GM12875 (cell line): Measurements from ENCODE around the gene NXPH1.

Experiments used
- H3K4me3 ChIP-seq: one replicate; pipeline ENCODE4 v1.5.1; 2011; ENCODE audit warnings: low read depth, low read length, control low read depth
- CTCF ChIP-seq: IDR thresholded peaks from 2 replicates; pipeline ENCODE4 v1.5.1; 2011; ENCODE audit warnings: low read depth, mild to moderate bottlenecking, control low read depth, inconsistent platforms, low read length, moderate library complexity, borderline replicate concordance; ENCODE audit not compliant: insufficient read depth

NXPH1 gene

GRCh38 chr7:8422177-8422576 lies 11.2 kb upstream of the NXPH1 start:
- no peak for TF ChIP-seq CTCF
- no peak overlapping the region for H3K4me3 ChIP-seq

GRCh38 chr7:8423057-8423456 lies 10.4 kb upstream of the NXPH1 start:
- H3K4me3 ChIP-seq = no peak overlapping the region
- no peak for TF ChIP-seq CTCF

GRCh38 chr7:8425223-8425622 lies 8.2 kb upstream of the NXPH1 start:
- no peak for TF ChIP-seq CTCF
- no peak overlapping the region for H3K4me3 ChIP-seq

- TF ChIP-seq CTCF = no peak
- no peak overlapping the region for H3K4me3 ChIP-seq
These were observed 2.8 kb upstream of the NXPH1 start for GRCh38 chr7:8430643-8431042.

- no peak for TF ChIP-seq CTCF
- no peak overlapping the region for H3K4me3 ChIP-seq
These were observed 1.0 kb downstream of the NXPH1 start for GRCh38 chr7:8434290-8435002.

- TF ChIP-seq CTCF = no peak
- no peak overlapping the region for H3K4me3 ChIP-seq
These were observed 1.7 kb downstream of the NXPH1 start for GRCh38 chr7:8435095-8435494.
